Fibroblast of villous mesenchyme (primary cell): ENCODE results near the gene EHBP1. TPM values are rescaled to one million over a fixed set of nuclear protein-coding genes. Genes with fewer than 3 reads are reported as not detected.

Experiments used
- DNase-seq: peaks from one replicate; pipeline ENCODE4 v3.0.0-alpha.2; 2010; ENCODE audit warnings: low read depth
- H3K4me3 ChIP-seq: 2 replicates; pipeline ENCODE4 v1.5.1; 2011; ENCODE audit warnings: low read depth, mild to moderate bottlenecking, low read length
- total RNA-seq: library from RNA; depleted of rRNA; stranded (reverse); fragments of >200 nt; gene quantifications from 2 replicates; pipeline ENCODE4 v1.2.3, GENCODE V29; 2012
- TF ChIP-seq, protein P1 (sequence below): IDR thresholded peaks from 2 replicates; pipeline ENCODE4 v1.5.1; 2012; ENCODE audit warnings: low read depth, mild to moderate bottlenecking, low read length; ENCODE audit not compliant: insufficient read depth

EHBP1 gene
- total RNA-seq, 1 donor, result 140 TPM

DNA sequence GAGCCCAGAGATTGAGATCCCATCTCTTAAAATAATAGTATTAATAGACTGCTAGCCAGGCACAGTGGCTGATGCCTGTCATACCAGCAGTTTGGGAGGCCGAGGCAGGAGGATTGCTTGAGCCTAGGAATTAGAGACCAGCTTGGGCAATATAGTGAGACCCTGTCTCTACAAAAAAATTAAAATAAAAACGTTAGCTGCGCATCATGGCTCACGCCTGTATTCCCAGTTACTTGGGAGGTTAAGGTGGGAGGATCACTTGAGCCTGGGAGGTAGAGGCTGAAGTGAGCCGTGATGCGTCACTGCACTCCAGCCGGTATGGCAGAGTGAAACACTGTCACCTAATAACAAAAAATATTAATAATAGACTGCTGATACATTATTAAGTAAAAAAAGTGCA, 178.1 kb downstream of the EHBP1 start:
- no peak for DNase-seq
- H3K4me3 ChIP-seq, result no peak overlapping the region
- TF ChIP-seq, protein P1, sequence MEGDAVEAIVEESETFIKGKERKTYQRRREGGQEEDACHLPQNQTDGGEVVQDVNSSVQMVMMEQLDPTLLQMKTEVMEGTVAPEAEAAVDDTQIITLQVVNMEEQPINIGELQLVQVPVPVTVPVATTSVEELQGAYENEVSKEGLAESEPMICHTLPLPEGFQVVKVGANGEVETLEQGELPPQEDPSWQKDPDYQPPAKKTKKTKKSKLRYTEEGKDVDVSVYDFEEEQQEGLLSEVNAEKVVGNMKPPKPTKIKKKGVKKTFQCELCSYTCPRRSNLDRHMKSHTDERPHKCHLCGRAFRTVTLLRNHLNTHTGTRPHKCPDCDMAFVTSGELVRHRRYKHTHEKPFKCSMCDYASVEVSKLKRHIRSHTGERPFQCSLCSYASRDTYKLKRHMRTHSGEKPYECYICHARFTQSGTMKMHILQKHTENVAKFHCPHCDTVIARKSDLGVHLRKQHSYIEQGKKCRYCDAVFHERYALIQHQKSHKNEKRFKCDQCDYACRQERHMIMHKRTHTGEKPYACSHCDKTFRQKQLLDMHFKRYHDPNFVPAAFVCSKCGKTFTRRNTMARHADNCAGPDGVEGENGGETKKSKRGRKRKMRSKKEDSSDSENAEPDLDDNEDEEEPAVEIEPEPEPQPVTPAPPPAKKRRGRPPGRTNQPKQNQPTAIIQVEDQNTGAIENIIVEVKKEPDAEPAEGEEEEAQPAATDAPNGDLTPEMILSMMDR, result no peak

DNA sequence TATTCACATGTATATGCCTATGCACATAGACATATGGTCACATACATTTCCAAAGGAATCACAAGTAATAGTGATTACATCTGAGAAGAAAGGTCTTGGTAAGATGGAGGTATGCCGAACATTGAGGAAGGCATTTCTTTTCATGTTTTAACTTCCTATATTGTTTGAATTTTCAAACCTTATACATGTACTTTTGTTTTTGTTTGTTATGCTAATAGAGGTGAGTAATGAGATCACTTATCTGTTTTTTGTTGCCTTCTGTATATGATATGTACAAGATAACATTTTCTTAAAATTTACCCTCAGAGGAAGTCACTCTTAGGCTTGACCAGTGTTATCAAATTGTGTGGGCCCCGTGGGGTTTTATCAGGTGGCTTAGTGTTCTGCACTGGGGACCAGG, 178.6 kb downstream of the EHBP1 start:
- TF ChIP-seq, protein P1, result no peak
- DNase-seq, result no peak
- H3K4me3 ChIP-seq, result no peak overlapping the region

DNA sequence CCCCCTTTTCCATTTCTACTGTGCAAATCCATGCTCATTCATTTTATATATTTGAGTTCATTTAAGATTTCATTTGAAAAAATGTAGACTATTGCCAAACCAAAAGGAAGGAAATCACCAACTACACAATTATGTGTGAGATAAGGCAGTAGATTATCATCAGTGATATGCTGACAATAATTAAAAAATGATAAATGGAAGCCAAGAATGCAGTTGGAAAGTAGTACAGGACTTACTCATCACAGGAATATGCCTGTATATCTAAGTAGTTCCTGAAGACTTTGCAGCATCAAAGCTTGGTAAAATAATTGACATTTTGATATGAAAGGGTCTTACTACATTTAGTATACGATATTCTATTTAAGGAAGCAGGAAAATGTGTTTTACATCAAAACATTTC, 179.0 kb downstream of the EHBP1 start:
- no peak for DNase-seq
- no peak overlapping the region for H3K4me3 ChIP-seq

DNA sequence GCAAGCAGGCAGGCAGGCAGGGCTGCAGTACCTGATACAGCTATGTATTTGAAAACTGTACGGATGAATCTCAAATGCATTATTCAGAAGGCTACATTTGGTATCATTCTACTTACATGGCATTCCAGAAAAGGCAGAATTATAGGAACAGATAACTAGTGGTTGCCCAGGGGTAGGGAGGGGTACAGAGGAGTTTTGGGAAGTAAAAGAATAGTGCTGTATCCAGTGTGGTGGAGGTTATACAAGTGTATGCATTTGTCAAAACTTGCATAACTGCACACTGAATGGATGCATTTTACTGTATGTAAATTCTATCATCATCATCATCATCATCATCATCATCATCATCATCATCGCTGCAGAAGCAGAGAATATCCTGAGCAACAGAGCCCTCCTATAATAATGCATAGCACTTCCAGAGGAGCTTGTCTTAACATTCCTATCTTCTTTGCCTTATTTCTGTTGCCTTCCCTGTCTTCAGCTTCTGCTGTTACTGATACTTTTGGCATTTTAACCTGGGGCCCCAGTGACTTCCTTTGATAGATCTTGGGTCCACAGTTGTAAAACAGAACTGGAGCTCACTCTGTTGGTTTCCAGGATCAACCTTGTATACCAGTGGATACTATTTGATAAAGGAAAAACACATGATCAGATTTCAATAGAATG, 189.6 kb downstream of the EHBP1 start:
- DNase-seq, result no peak
- H3K4me3 ChIP-seq, result no peak overlapping the region
- TF ChIP-seq, protein P1, result no peak

More for the DNA sequence above, 179.0 kb downstream of the EHBP1 start:
- TF ChIP-seq, protein P1, result no peak

DNA sequence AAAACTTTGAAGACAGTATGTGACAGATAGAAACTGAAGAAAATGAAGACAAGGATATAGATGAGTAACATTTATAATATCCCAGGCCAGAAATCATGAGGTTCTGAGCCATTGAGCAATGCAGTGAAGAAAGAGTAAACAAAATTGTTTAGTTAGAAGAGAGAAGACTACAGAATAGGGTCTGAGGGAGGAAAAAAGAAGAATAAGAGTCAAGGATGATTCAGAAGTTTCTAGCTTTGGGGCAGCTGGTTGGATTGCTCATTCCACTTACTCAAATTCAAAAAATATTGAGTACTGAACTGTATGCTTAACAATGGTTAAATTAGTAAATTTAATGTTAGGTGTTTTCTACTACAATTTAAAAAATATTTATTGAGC, 190.1 kb downstream of the EHBP1 start:
- TF ChIP-seq, protein P1, result no peak
- H3K4me3 ChIP-seq, result no peak overlapping the region
- DNase-seq, result peak; percentile 68

DNA sequence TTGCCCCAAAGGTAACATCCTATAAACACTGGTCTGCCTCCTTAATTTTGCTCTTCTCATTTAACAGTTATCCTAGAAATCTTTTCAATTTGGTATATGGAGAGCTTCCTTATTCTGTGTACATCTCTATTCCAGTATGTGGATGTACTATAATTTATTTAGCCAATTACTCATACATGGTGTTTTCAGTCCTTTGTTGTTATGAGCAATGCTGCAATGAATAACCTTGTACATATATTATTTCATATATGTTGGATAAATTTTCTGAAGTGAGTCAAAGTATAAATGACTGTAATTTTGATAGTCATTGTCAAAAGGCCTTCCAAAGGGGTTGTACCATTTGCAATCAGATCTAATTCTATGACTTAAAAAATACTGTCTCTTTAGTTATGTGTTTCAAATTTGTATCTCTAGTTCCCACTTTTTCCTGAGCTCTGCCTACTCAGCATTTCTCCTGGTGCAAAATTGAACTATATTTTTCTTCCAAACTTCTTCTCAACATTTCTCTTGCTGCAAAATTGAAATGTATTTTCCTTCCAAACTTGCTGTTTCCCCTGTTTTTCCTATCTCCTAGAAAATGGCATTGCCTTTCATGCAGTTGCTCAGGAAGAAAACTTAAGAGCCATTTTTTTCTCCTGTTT, 191.8 kb downstream of the EHBP1 start:
- TF ChIP-seq, protein P1, result no peak
- DNase-seq, result no peak
- no peak overlapping the region for H3K4me3 ChIP-seq

DNA sequence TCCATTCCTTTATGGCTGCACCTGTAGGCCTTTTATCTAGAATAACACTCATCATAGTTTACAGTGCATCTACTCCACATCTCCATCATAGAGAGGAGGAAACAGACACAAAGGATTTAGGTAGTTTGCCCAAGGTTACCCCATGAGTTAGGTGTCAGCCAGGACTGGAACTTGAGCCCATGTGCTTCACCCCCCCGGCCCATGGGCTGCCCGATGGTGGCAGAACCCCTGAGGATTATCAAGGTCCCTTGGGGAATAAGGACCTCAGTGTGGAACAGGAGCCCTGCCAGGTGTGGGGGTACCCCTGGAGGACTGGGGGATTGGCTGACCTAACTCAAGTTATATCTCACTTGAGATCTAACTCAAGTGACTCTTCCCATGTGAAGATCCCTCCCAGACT, 198.8 kb downstream of the EHBP1 start:
- TF ChIP-seq, protein P1, result no peak
- DNase-seq, result no peak
- no peak overlapping the region for H3K4me3 ChIP-seq
